Suprapubic skin (tissue), 3 donors: ENCODE data around the gene UCMA.

Experiments
- CTCF ChIP-seq, 2 donors: fragments of 200-600 bp in 1 of 2; fragments of 450-650 bp in 1 of 2; sonication (generic) in 1 of 2; IDR thresholded peaks; one replicate each; pipeline ENCODE4 v1.5.1; 2016 to 2019; ENCODE audit warnings: antibody characterized with exemption in 2 of 2, mild to moderate bottlenecking in 1 of 2, moderate library complexity in 1 of 2
- POLR2A ChIP-seq, 2 donors: fragments of 450-650 bp; IDR thresholded peaks; one replicate each; pipeline ENCODE4 v1.6.1; 2017; ENCODE audit warnings: antibody characterized with exemption in 2 of 2, mild to moderate bottlenecking in 2 of 2, moderate library complexity in 2 of 2

GRCh38 chr10:13219685-13220670, 14.2 kb downstream of the UCMA start:
- TF ChIP-seq POLR2A (IDR thresholded peaks at IDR 0.05): no peak
- no peak for TF ChIP-seq CTCF (IDR thresholded peaks at IDR 0.05)
